ENCODE measurements around the gene RASA3.

RASA3 gene

DNA sequence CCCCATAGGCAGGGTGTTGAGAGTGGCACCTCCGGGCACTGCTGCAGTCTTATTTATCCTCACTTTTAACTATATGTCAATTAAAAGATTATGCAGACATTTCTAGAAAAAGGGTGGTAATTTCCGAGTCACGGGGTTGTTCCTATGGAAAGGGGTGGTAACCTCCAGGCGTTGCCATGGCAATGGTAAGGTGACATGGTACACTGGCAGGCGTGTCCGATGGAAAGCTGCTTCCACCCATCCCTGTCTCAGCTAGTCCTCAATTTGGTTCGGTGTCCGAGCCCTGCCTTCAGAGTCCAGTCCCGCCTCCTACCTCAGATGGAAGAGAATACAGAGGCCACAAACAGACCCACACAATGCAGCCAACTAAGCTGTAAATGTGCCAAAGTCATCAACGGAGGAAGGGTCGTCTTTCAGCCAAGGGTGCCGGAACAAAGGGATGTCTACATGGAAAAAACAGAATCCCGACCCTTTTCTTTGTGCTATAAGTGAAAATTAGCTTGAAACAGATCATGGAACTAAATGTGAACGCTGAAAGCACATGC is 85.9 kb downstream of the RASA3 start:
- no peak for DNase-seq

DNA sequence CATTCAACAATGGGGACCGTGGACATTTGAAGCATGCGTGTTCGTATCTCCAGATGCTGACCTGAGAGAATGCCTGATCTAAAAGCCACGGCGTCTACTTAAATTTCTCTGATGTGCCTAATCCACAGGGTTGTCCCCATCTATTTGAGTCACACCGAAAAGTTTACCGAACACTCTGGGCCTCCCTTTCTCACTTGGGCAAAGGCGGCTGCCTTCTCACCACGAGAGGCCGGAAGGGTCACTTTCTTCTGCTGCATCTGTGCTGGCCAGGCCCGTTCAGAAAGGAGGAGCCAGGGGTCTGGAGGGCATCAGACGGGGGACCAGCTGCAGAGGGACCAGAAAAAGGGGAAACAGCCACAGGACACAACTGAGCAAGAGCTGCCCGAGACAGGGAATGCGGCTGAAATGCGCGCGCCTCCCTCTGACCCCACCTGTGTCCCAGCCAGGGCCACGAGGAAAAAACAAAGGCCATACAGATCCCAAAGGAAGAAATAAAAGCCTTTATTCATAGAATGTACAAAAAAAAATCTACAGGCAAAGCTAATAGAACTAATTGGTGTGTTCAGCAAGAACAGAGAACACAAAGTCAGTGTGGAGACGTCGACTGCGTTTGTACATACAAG is 87.2 kb downstream of the RASA3 start:
- no peak for DNase-seq

DNA sequence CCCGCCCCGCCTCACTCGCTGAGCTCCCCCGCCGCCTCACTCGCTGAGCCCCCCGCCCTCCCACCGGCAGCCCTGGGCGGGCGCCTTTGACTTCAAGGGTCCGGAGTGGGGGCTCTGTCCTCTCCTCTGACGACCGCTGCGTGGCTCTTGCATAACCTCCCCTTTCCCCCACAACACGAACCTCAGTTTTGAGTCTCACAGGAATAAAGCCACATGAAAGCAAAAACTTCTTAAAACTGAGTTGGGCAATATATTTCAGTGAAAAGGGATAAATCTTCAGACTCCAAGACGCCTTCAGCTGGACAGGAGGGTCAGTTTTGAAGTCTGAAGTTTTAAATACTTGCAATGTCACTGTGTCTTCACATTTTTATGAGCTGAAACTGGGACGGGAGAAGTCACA is 87.9 kb downstream of the RASA3 start:
- no peak for DNase-seq

DNA sequence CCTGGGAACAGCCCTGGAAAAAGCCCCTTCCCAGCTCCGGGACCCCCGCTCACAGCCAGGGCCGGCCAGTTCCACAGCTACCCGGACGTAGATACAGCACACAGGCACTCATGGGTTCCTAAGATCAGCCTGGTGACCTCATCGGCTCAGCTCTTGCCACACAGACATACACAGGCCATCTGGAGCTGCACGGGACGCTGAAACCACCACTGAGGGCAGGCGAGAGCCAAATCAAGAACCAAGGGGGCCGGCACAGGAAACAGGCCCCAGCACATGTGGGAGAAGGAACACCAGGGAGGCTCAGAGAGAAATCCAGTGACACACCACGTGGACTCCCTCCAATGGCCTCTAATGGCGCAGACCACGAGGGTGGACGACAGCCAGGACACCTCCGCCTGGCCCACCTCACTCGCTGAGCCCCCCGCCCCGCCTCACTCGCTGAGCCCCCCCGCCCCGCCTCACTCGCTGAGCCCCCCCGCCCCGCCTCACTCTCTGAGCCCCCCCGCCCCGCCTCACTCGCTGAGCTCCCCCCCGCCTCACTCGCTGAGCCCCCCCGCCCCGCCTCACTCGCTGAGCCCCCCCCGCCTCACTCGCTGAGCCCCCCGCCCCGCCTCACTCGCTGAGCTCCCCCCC is 88.9 kb downstream of the RASA3 start:
- DNase-seq, result no peak

DNA sequence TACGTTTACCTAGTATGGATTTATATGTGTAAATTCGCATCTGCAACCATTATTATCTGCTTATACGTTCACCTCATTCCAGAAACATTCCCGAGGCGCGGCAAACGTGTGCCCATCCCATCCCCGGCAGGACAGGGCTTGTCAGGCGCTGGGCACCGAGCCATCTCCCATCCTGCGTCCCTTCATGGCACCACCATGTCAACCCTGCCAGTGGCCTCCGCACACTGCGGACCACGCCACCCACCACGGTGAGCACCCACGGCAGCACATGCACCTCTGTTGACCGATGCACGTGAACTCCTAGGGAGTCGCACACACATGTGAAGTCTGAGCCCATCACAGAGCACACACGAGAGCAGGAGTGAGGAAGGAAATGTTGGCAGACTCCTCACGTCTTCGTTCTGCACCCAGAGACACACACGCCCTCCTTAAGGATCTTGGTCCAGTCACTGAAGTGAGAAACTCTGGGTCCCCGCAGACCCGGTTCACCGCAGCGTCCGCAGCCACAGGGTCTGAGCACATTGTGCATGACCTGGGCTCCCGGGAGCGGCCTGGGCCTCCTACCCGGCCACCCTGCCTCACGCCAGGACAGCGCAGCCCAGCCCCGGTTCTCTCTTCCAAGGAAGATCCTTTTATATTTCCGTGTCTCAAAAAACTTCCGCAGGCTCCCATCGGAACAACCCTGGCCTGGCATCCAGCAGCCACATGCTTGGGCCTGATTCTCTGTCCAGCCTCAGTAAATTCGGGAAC is 90.2 kb downstream of the RASA3 start:
- no peak for DNase-seq

DNA sequence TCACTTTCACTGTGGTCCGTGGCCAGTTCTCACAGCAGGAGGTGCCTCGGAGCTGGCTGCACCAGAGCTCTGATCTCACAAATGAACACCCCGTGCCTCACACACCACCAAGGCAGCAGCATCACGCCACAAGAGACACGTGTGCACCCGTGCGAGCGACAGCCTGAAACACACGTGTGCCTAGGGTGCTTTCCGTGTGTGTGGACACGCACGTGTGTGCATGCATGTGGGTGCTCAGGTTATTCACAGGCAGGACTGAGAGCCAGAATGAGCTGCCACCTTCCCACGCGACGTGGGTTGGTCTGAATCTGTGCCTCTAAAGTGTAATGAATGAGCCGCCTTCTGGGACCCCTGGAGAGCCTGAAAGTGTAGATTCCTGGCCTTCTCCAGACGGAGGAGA is 90.9 kb downstream of the RASA3 start:
- no peak for DNase-seq

DNA sequence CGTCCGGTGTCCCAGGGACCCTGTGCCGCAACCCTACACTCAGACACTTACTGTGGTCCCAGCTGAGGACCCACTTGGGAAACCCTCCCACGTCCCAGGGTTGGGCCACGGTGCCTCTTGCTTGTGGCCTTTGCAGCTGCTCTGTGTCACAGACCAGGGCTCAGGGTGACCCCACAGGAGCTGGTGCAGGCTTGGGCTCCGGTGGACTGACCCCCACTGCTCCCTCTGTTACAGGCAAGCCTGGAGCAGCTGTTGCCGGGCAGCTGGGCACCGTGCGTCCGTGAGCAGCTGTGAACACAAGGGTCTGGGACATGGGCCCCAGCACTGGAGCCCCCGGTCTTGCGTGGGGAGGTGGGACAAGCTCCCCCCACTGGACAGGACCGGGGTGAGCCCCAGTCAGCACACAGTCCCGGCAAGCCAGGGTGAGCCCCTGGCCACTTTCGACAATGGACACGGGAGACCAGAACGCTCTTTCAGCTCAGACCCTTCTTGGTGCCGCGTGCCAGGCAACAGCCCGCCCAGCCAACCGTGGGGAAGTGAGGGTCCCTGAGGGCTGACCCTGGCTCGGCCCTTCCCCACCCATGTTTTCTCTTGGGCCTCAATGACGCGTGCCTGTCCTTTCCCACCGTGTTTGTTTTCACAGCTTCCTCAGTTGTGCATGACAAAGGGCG is 92.8 kb downstream of the RASA3 start:
- no peak for DNase-seq

DNA sequence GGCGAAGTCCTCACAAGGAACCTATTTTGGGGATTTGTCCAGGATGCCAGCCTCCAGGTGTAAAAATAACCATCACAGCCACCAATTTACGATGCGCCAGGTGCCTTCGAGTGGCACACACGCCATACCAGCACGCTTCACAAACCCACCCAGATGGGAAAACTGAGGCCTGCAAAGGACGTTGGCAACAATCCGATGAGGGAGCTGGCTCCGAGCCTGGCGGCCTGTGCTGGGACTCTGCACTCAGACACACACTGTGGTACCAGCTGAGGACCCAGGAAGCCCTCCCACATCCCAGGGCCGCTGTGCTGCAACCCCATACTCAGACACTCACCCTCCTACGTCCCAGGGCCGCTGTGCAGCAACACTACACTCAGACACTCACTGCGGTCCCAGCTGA is 93.5 kb downstream of the RASA3 start:
- DNase-seq, result no peak

DNA sequence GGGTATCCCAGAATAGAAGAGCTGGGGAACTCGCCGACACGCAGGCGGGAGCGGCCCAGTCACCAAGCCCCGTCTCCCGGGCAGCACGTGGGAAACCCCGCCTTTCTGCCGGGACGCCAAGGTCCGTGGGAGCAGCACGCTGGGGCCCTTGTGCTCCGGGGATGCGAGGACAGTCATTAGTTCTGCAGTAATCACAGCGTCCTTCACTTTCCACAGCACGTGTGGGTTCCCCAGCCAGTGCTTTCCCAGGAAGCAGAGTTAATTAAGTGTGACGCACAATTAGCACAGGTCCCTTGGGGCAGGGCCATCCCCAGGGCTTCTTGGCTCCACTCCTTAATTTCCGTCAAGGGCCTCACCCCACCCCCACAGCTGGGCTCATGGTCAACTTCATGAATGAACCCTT is 94.2 kb downstream of the RASA3 start:
- DNase-seq, result no peak

DNA sequence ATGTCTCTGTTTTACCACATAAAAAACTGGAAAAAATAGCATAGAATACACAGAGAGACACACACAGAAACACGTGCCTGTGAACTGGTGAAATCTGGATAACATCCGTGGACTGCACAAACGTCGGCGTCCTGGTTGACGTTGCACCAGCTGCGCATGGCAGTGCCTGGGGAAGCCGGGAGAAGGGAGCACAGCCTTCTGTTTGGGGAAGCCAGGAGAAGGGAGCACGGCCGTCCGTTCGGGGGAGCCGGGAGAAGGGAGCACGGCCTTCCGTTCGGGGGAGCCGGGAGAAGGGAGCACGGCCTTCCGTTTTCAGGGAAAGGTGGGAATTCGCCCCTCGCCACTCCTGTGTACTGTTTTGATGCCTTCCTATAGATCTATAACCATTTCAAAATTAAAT is 94.7 kb downstream of the RASA3 start:
- DNase-seq, result no peak

DNA sequence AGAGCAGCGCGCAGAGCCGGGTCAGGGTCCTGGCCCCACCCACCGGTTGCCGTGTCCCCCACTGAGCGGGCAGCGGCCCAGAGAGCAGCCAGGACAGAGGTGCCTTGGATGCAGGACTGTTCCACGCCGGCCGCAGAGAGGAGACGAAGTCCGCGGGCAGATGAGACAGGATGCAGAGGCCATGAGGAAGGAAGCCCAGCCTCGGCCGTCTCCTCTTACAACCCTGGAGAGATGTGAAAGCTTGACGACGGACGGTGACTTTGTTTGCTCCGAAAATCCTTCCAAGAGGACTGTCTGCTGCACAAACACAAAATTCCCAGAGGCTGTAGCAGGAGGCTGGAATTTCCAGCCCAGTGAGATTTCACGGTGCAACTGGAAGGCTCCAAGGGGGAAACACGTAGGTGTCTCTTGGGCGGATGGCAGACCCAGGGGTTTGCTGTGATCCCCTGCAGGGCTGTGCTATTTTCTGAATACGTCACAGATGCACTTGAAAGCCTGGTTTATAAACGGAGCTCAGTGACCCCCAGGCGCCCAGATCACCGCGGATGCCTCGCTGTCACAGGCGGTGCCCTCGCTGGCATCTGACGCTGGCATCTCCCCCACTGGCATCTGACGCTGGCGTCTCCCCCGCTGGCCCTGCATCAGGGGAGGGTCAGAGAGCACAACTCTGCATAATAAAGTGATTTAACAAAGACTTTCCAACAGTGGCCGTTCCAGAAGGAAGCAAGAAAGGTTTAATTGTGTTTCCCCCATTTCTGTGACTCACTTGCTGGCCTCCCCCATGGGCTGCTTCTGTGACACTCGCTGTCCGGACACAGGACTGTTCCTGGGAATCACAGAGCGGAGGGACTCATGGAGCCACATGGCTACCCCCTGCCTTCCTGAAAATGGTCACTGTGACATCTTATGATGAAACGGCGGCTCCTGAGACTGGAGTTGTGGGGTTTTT is 96.6 kb downstream of the RASA3 start:
- no peak for DNase-seq

DNA sequence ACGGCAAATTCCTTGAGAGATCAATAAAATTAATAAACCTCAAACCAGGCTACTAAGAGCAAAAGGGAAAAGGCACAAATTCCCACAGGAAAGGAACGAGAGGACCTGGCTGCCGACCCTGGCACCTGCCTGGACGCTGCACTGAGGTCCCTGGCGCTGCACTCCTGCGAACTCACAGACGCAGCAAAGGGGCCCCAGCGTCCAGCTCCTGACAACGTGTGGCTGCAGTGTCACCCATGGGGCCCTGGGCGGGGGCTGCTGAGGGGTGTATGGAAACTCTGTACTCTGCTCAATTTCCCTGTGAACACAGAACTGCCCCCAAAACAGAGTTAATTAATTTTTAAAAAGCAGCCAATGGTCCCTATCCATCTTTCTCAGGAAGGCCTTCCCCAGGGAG is 97.2 kb downstream of the RASA3 start:
- DNase-seq, result no peak

DNA sequence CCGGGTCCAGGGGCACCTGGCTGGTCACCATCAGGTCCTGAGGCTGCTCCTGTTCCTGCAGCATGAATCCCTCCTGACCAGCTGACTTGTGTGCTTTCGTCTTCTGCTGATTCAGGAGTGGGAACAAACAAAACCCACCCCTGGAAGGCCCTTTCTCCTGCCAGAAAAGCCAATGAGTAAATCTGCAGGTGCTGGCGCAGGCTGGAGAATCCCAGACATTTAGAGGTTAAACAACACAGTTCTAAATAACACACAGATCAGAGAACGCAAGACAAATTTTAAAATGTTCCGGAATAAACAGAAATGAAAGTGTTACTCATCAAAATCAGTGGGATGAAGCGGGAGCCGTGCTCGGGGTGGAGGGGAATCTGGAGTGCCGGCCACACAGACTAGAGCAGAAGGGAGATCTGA is 97.9 kb downstream of the RASA3 start:
- DNase-seq, result no peak

DNA sequence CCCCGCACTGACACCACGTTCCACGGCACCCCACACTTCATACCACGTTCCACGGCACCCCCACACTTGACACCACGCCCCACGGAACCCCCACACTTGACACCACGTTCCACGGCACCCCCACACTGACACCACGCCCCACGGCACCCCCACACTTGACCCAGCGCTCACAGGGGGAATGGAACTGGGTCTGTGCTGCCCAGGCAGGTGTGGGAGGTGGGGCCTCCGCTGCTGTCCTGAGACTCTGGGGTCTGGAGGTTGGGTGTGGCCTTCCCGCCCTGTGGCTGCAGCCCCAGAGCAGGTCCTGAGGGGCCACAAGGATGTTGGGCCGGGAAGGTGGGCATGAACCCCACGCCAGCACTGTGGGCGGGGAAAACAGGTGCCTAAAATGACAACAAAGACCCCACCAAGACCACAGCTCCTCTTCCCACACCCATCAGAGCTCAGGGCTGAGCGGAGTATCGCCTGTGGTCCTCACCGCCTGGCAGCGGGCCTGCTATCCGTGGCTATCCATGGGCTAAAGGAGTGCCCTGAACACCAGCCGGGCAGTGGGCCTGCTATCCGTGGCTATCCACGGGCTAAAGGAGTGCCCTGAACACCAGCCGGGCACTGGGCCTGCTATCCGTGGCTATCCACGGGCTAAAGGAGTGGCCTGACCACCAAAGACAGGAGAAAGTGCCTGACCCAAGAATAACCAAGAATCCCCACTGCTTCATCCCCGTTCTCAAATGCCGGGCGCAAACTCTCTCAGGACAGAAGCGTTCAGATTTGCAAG is 98.7 kb downstream of the RASA3 start:
- no peak for DNase-seq

DNA sequence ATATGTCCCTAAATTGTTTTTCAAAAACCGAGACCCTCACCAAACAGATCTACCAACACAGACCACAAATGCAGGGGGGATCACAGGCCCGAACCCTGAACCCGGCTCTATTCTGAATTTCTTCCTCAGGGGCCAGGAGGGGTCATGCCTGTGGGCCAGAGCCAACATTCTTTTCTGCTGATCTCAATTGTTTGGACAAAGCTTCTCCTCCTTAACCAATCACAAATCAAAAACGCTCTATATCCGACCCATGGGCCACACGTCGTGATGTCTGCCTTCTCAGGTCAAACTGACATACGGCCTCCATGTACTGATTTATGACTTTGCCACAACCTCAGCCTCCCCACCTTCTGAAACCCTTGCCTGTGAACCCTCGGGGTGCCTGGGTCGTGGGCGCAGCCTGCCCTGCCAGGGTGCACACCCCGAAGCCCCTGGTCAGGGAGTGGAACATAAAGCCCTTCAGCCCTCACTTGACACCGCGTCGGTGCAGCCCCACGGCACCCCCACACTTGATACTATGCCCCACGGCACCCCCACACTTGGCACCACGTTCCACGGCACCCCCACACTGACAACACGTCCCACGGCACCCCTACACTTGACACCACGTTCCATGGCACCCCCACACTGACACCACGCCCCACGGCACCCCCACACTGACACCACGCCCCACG is 100.2 kb downstream of the RASA3 start:
- DNase-seq, result no peak

DNA sequence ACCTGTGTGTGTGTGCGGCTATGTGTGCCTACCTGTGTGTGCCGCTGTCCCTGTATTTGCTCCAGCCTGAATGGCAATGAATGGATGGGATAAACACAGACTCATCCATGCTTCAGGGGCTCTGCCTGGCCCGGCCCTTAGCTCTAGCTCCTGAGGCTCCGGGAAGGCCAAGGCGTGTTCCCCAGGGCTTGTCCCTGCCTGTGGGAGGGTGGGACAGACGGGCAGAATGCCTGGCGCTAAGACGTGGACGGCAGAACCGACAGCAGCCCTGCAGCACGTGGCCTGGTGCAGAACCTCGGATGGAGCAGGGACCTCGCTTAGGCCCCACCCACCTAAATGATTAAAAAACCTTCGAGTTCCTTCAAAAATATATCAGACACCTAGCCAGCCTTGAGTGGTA is 100.8 kb downstream of the RASA3 start:
- DNase-seq, result no peak

DNA sequence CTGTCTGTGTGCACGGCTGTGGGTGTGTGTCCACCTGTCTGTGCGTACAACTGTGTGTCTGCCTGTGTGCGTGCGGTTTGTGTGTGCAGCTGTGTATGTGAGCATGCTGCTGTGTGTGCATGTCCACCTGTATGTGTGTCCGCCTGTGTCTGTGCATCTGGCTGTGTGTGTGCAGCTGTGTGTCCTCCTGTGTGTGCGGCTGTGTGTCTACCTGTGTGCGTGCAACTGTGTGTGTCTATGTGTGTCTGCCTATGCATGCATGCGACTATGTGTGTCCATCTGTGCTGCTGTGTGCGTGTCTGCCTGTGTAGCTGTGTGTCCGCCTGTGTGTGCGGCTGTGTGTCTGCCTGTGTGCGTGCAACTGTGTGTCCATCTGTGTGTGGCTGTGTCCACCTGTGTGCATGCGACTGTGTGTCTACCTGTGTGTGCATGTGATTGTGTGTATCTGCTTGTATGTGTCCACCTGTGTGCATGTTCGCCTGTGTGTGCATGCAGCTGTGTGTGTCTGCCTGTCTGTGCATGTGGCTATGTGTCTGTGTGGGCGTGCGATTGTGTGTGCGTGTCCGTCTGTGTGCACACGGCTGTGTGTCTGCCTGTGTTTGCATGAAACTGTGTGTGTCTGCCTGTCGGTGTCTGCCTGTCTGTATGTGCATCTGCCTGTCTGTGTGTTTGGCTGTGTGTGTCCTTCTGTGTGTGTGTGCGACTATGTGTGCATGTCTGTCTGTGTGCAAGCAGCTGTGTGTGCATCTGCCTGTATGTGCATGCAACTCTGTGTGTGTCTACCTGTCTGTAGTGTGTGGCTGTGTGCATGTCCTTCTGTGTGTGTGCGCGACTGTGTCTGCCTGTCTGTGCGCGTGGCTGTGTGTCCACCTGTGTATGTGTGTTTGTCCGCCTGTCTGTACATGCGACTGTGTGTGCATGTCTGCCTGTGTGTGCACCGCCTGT is 101.5 kb downstream of the RASA3 start:
- DNase-seq, result no peak

DNA sequence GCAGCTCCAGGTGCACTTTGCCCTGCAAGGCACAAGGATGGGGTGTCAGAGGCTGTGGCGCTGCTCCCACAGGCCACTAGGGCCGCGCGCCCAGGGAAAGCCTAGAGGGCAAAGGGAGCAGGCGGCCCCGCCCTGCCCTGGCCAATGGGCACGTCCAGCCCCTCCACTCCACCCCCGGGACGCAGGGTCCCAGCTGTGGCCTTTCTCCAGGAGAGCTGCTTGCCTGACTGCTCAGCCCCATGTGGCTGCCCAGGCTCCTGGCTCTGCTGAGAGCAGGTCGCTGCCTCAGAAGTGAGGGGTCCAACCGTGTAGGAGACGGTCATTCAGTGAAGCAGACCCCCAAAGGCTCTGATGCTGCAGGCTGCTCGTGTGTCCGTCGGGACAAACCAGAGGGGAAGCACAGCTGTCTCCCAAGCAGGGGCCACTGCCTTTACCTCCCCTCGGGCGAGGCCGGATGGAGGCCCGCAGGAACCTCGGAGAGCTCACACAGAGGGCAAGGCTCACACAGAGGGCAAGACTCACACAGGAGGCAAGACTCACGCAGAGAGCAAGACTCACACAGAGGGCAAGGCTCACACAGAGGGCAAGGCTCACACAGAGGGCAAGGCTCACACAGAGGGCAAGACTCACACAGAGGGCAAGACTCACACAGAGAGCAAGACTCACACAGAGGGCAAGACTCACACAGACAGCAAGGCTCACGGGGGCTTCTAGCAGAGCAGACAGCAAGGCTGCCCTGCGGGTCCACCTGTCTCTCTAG is 102.4 kb downstream of the RASA3 start:
- no peak for DNase-seq

DNA sequence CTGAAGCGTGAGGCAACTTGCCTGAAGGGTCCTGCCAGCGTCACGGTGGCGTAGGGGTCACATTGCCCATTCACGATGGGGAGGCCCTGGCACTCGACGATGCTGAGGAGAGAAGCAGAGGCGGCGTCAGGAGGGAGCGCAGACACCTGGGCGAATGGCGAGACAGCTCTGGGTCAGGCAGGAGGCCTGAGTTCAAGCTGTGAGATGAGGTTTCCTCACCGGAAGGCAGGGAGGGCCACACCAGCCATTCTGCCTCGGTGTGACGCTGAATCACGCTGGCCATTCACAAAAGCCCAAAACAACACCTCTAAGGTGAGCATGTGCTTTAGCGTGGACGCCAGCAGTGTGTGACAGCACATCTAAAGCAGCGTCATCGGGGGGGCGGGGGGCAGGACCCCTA is 104.6 kb downstream of the RASA3 start:
- DNase-seq, result no peak

Data from NCI-H1417 treated with DMSO at 0.1 percent for 48 hours (cell line).